K562 (cell line): ENCODE data around the gene UPK3A. TPM values are rescaled to one million over a fixed set of nuclear protein-coding genes. Genes with fewer than 3 reads are reported as not detected.

ENCODE experiments used
- CBFB ChIP-seq: sonication (generic); formaldehyde crosslinking; IDR thresholded peaks from 2 replicates; pipeline ENCODE4 v1.4.0; 2020; ENCODE audit warnings: mild to moderate bottlenecking, missing genetic modification reagents
- ELF1 ChIP-seq: fragments of 200-800 bp; sonication (Bioruptor generic); IDR thresholded peaks from 2 replicates; pipeline ENCODE4 v1.6.1; 2016; ENCODE audit warnings: missing genetic modification characterization, missing compliant biosample characterization
- JUN ChIP-seq, 2 experiments: sonication (generic) in 1 of 2; formaldehyde crosslinking in 1 of 2; IDR thresholded peaks; 2 replicates each; pipeline versions ENCODE4 v1.6.1 to v1.8.0; 2012 to 2022; ENCODE audit warnings: borderline replicate concordance in 2 of 2, mild to moderate bottlenecking in 2 of 2, improper control_type of control experiment in 1 of 2, low read depth in 1 of 2, low read length in 1 of 2, missing genetic modification reagents in 1 of 2
- KAT8 ChIP-seq: fragments of 450-650 bp; IDR thresholded peaks from 2 replicates; pipeline ENCODE4 v1.6.1; 2016; ENCODE audit warnings: low read depth, mild to moderate bottlenecking
- MYNN ChIP-seq, 2 experiments: sonication (generic); formaldehyde crosslinking in 1 of 2; IDR thresholded peaks; 2 replicates each; pipeline versions ENCODE4 v1.5.0 to v1.6.1; 2016 to 2020; ENCODE audit warnings: antibody characterized with exemption in 1 of 2, missing genetic modification reagents in 1 of 2
- NONO ChIP-seq, 2 experiments: fragments of 200-400 bp in 1 of 2; fragments of 450-650 bp in 1 of 2; formaldehyde crosslinking in 1 of 2; IDR thresholded peaks; 2 replicates each; pipeline ENCODE4 v1.6.1; 2017; ENCODE audit warnings: low read depth in 2 of 2, mild to moderate bottlenecking in 2 of 2, moderate library complexity in 2 of 2, low read length in 1 of 2
- RBM25 ChIP-seq: fragments of 200-400 bp; formaldehyde crosslinking; IDR thresholded peaks from 2 replicates; pipeline ENCODE4 v1.6.1; 2018; ENCODE audit warnings: low read length, low read depth, moderate library complexity; ENCODE audit not compliant: severe bottlenecking
- SRSF3 ChIP-seq: fragments of 200-400 bp; formaldehyde crosslinking; IDR thresholded peaks from 2 replicates; pipeline ENCODE4 v1.6.1; 2016; ENCODE audit warnings: mild to moderate bottlenecking, low read length, moderate library complexity; ENCODE audit not compliant: insufficient read depth
- U2AF2 ChIP-seq: fragments of 200-400 bp; formaldehyde crosslinking; optimal IDR thresholded peaks from 2 replicates; pipeline ENCODE3; 2017; ENCODE audit warnings: low read depth, mild to moderate bottlenecking, low read length
- ZNF263 ChIP-seq: sonication (generic); formaldehyde crosslinking; IDR thresholded peaks from 2 replicates; pipeline ENCODE4 v1.8.0; 2022; ENCODE audit warnings: mild to moderate bottlenecking, missing genetic modification reagents, borderline replicate concordance
- ZZZ3 ChIP-seq: fragments of 450-650 bp; IDR thresholded peaks from 2 replicates; pipeline ENCODE4 v1.6.1; 2016; ENCODE audit warnings: antibody characterized with exemption, mild to moderate bottlenecking, moderate library complexity
- polyA plus RNA-seq, 8 experiments: library from polyadenylated mRNA; depleted of rRNA in 4 of 8; stranded (reverse) in 5 of 8; unstranded in 3 of 8; fragments of >200 nt; fragmentation: Nextera tagmentation in 2 of 8; fragmentation: Illumina TruSeq in 1 of 8; extraction: Ambion mirVana in 2 of 8; extraction: Trizol in 1 of 8; gene quantifications; 2 replicates each; pipeline versions ENCODE4 v1.2.1 to v1.2.3, GENCODE V29; 2011 to 2014; ENCODE audit warnings: inconsistent platforms in 1 of 8, missing spikeins in 1 of 8
- total RNA-seq, 7 experiments: library from RNA; depleted of rRNA in 6 of 7; stranded (reverse); fragments of >200 nt in 6 of 7; fragmentation: Illumina TruSeq in 2 of 7; extraction: Trizol in 2 of 7; gene quantifications; 2 replicates each; pipeline versions ENCODE4 v1.2.1 to v1.2.3, GENCODE V29; 2011 to 2021; ENCODE audit warnings: low replicate concordance in 1 of 7
- TF ChIP-seq, protein P1 (sequence below), 3 experiments: fragments of 200-800 bp in 1 of 3; fragments of 250-450 bp in 1 of 3; fragments of 450-650 bp in 1 of 3; sonication (Bioruptor Pico) in 1 of 3; sonication (Bioruptor generic) in 1 of 3; formaldehyde crosslinking in 1 of 3; IDR thresholded peaks; 2 replicates each; pipeline versions ENCODE4 v1.6.1 to v1.8.0; 2016 to 2022; ENCODE audit warnings: mild to moderate bottlenecking in 2 of 3, missing genetic modification characterization in 2 of 3, missing compliant biosample characterization in 1 of 3, moderate library complexity in 1 of 3
- TF ChIP-seq, protein P2 (sequence below): sonication (generic); formaldehyde crosslinking; IDR thresholded peaks from 2 replicates; pipeline ENCODE4 v1.8.0; 2022; ENCODE audit warnings: mild to moderate bottlenecking, missing genetic modification reagents, borderline replicate concordance
- TF ChIP-seq, protein P3 (sequence below): fragments of 450-650 bp; formaldehyde crosslinking; IDR thresholded peaks from 2 replicates; pipeline ENCODE4 v1.4.0; 2020; ENCODE audit warnings: mild to moderate bottlenecking, moderate library complexity
- TF ChIP-seq, protein P4 (sequence below): fragments of 450-650 bp; IDR thresholded peaks from 2 replicates; pipeline ENCODE4 v1.6.1; 2016; ENCODE audit warnings: antibody characterized with exemption

UPK3A gene
- total and polyA plus RNA-seq, 9 of the 15 experiments (the other 6 are each of a cell fraction or from before 2014, with no cell fraction given) = not detected

DNA sequence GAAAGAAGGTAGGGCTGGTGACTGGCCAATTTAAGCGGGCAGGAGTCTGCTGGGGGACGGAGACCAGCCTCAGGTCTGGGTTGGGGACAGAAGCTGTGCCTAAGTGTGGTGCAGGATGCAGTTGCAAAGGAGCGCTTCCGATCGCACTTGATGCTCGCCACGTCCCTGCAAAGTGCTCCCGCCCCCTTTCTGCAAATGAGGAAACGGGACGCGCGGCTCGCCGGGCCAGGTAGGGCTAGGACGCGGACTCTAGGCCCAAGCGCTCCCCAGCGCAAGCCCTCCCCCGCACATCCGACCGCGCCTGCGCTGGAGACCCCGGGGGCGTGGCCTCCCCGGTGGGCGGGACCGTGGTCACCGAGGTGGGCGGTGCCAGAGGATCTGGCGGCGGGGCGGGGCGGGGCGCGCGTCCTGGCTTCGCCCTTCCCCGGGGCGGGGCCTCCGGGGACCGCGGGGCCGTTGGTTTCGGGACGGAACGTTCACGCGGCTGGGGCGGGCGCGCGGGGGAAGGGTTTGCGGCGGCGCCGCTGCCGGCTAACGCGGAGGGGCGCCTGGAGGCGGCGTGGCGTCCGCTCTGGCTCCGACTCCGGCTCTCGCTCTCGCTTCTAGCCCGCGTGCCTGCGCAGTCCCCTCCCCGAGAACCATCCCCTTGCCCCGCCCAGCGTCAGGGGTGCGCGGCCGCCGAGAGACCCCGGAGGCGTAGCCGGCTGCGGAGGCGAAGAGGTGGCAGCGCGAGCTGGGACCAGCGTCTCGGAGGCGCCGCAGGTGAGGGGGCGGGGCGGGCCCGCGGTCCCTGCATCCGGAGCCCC is 24.9 kb downstream of the UPK3A start, which contains the start of gene FAM118A (continued):
- TF ChIP-seq, protein P1, sequence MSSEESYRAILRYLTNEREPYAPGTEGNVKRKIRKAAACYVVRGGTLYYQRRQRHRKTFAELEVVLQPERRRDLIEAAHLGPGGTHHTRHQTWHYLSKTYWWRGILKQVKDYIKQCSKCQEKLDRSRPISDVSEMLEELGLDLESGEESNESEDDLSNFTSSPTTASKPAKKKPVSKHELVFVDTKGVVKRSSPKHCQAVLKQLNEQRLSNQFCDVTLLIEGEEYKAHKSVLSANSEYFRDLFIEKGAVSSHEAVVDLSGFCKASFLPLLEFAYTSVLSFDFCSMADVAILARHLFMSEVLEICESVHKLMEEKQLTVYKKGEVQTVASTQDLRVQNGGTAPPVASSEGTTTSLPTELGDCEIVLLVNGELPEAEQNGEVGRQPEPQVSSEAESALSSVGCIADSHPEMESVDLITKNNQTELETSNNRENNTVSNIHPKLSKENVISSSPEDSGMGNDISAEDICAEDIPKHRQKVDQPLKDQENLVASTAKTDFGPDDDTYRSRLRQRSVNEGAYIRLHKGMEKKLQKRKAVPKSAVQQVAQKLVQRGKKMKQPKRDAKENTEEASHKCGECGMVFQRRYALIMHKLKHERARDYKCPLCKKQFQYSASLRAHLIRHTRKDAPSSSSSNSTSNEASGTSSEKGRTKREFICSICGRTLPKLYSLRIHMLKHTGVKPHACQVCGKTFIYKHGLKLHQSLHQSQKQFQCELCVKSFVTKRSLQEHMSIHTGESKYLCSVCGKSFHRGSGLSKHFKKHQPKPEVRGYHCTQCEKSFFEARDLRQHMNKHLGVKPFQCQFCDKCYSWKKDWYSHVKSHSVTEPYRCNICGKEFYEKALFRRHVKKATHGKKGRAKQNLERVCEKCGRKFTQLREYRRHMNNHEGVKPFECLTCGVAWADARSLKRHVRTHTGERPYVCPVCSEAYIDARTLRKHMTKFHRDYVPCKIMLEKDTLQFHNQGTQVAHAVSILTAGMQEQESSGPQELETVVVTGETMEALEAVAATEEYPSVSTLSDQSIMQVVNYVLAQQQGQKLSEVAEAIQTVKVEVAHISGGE (CRISPR knock-in tag; IDR thresholded peaks at IDR 0.05) = peak; percentile 93 to 99 (median 95); a peak in 5 of 6 replicates
- TF ChIP-seq U2AF2 (no peak), SRSF3 (no peak), ZNF263 (CRISPR knock-in tag) (no peak), ELF1 (tag) (peak; percentile 58), CBFB (CRISPR knock-in tag) (no peak), KAT8 (no peak), JUN (IDR thresholded peaks at IDR 0.05; ENCODE audit: borderline replicate concordance, low read depth, low read length) (no peak), JUN (CRISPR knock-in tag; IDR thresholded peaks at IDR 0.05; ENCODE audit: borderline replicate concordance) (no peak), NONO (IDR thresholded peaks at IDR 0.05; ENCODE audit: low read depth in 2 of 2, low read length in 1 of 2) (0 out of 4 replicates have a peak, but pooled peaks have one; percentile 23 to 29), MYNN (IDR thresholded peaks at IDR 0.05) (no peak), MYNN (CRISPR knock-in tag; IDR thresholded peaks at IDR 0.05) (no peak), ZZZ3 (no peak), RBM25 (peak; percentile 51)
- TF ChIP-seq, protein P2, sequence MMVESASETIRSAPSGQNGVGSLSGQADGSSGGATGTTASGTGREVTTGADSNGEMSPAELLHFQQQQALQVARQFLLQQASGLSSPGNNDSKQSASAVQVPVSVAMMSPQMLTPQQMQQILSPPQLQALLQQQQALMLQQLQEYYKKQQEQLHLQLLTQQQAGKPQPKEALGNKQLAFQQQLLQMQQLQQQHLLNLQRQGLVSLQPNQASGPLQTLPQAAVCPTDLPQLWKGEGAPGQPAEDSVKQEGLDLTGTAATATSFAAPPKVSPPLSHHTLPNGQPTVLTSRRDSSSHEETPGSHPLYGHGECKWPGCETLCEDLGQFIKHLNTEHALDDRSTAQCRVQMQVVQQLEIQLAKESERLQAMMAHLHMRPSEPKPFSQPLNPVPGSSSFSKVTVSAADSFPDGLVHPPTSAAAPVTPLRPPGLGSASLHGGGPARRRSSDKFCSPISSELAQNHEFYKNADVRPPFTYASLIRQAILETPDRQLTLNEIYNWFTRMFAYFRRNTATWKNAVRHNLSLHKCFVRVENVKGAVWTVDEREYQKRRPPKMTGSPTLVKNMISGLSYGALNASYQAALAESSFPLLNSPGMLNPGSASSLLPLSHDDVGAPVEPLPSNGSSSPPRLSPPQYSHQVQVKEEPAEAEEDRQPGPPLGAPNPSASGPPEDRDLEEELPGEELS (CRISPR knock-in tag) = no peak
- TF ChIP-seq, protein P3, sequence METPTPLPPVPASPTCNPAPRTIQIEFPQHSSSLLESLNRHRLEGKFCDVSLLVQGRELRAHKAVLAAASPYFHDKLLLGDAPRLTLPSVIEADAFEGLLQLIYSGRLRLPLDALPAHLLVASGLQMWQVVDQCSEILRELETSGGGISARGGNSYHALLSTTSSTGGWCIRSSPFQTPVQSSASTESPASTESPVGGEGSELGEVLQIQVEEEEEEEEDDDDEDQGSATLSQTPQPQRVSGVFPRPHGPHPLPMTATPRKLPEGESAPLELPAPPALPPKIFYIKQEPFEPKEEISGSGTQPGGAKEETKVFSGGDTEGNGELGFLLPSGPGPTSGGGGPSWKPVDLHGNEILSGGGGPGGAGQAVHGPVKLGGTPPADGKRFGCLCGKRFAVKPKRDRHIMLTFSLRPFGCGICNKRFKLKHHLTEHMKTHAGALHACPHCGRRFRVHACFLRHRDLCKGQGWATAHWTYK = no peak
- TF ChIP-seq, protein P4, sequence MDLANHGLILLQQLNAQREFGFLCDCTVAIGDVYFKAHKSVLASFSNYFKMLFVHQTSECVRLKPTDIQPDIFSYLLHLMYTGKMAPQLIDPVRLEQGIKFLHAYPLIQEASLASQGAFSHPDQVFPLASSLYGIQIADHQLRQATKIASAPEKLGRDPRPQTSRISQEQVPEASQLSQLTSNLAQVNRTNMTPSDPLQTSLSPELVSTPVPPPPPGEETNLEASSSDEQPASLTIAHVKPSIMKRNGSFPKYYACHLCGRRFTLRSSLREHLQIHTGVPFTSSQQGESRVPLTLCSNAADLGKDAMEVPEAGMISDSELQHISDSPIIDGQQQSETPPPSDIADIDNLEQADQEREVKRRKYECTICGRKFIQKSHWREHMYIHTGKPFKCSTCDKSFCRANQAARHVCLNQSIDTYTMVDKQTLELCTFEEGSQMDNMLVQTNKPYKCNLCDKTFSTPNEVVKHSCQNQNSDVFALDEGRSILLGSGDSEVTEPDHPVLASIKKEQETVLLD = no peak
